Astrocyte (in vitro differentiated cells and primary cell): ENCODE data around the gene PLCXD3. TPM values are rescaled to one million over a fixed set of nuclear protein-coding genes. Genes with fewer than 3 reads are reported as not detected.
A peak's percentile ranks its signal among the peaks of the same experiment; 100 is the strongest.

Source experiments
- DNase-seq: peaks from one replicate; pipeline ENCODE4 v3.0.0-alpha.2; 2010; ENCODE audit warnings: low read depth
- FAIRE-seq: peaks from 2 replicates; lab custom pipeline; 2011; peaks lifted over from hg19 to GRCh38; lab: Jason Lieb, UNC
- H2AFZ ChIP-seq: 2 replicates; pipeline ENCODE4 v1.6.0; 2012; ENCODE audit warnings: low read depth, low read length, inconsistent platforms
- H3K27ac ChIP-seq: 2 replicates; pipeline ENCODE4 v1.5.1; 2011; ENCODE audit warnings: low read depth, low read length, inconsistent platforms
- H3K27me3 ChIP-seq: 2 replicates; pipeline ENCODE4 v1.6.0; 2011; ENCODE audit warnings: low read length, inconsistent platforms; ENCODE audit not compliant: insufficient read depth
- H3K36me3 ChIP-seq: 2 replicates; pipeline ENCODE4 v1.5.1; 2011; ENCODE audit warnings: low read length, inconsistent platforms; ENCODE audit not compliant: insufficient read depth
- H3K4me1 ChIP-seq: 2 replicates; pipeline ENCODE4 v1.5.1; 2011; ENCODE audit warnings: low read length, inconsistent platforms; ENCODE audit not compliant: insufficient read depth
- H3K4me2 ChIP-seq: 2 replicates; pipeline ENCODE4 v1.6.0; 2012; ENCODE audit warnings: low read length, inconsistent platforms
- H3K4me3 ChIP-seq: 2 replicates; pipeline ENCODE4 v1.5.1; 2011; ENCODE audit warnings: low read depth, mild to moderate bottlenecking, low read length, inconsistent platforms; ENCODE audit not compliant: insufficient read depth
- H3K79me2 ChIP-seq: 2 replicates; pipeline ENCODE4 v1.6.0; 2012; ENCODE audit warnings: mild to moderate bottlenecking, low read length, inconsistent platforms; ENCODE audit not compliant: insufficient read depth
- H3K9ac ChIP-seq: 2 replicates; pipeline ENCODE4 v1.6.0; 2012; ENCODE audit warnings: mild to moderate bottlenecking, low read length, inconsistent platforms
- H3K9me3 ChIP-seq: 2 replicates; pipeline ENCODE4 v1.5.1; 2012; ENCODE audit warnings: low read depth, mild to moderate bottlenecking, low read length, inconsistent platforms; ENCODE audit not compliant: insufficient read depth
- H4K20me1 ChIP-seq: 2 replicates; pipeline ENCODE4 v1.6.0; 2012; ENCODE audit warnings: low read length, inconsistent platforms; ENCODE audit not compliant: insufficient read depth
- H3K27ac Mint-ChIP-seq: one replicate; pipeline ENCODE4 v1.8.0; 2021; ENCODE audit warnings: mild to moderate bottlenecking, mixed read lengths; ENCODE audit not compliant: unreplicated experiment
- H3K27me3 Mint-ChIP-seq: one replicate; pipeline ENCODE4 v1.8.0; 2021; ENCODE audit warnings: low read depth, mixed read lengths; ENCODE audit not compliant: unreplicated experiment
- H3K36me3 Mint-ChIP-seq: one replicate; pipeline ENCODE4 v1.8.0; 2021; ENCODE audit warnings: low read depth, mixed read lengths; ENCODE audit not compliant: unreplicated experiment
- H3K4me1 Mint-ChIP-seq: one replicate; pipeline ENCODE4 v1.8.0; 2021; ENCODE audit warnings: low read depth, mixed read lengths; ENCODE audit not compliant: unreplicated experiment
- H3K4me3 Mint-ChIP-seq: one replicate; pipeline ENCODE4 v1.8.0; 2021; ENCODE audit warnings: mild to moderate bottlenecking, moderate library complexity, mixed read lengths; ENCODE audit not compliant: unreplicated experiment
- H3K9me3 Mint-ChIP-seq: one replicate; pipeline ENCODE4 v1.8.0; 2021; ENCODE audit warnings: mild to moderate bottlenecking, mixed read lengths; ENCODE audit not compliant: unreplicated experiment
- CTCF ChIP-seq: IDR thresholded peaks from 2 replicates; pipeline ENCODE4 v1.5.1; 2011; ENCODE audit warnings: low read depth, mild to moderate bottlenecking, inconsistent platforms, low read length, moderate library complexity; ENCODE audit not compliant: insufficient read depth
- EZH2 ChIP-seq: IDR thresholded peaks from 2 replicates; pipeline ENCODE4 v1.6.1; 2012; ENCODE audit warnings: mild to moderate bottlenecking, low read length, inconsistent platforms; ENCODE audit not compliant: insufficient read depth
- total RNA-seq: library from RNA; stranded (reverse); gene quantifications from 2 replicates; pipeline ENCODE4 v1.2.1, GENCODE V29; 2021

PLCXD3 gene
- total RNA-seq, 1 donor from 2014 or later: 1.6 TPM

DNA sequence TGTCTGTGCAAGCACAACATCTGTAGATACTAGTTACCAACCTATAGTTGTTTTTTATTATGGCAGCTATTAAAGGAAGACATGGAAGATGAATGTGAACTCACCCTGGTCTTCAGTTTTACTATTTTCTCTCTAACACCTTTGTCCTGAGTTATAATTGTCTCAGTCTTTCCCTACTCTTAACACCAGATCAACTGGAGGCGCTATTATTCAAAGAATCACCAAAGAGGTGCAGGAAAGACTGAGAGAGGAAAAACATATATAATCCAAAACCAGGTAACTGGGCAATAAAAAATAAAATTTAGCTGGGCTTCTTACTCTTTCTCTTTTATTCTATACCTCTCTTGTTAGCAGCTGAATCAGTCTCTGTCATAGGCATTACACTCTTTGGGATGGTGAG lies 162.8 kb downstream of the PLCXD3 start:
- Mint-ChIP-seq H3K9me3 (no peaks in the 10 kb centered on the region), H3K4me3 (no peak overlapping the region), H3K4me1 (peaks cover 6% of the 10 kb centered on the region), H3K27ac (no peak overlapping the region), H3K27me3 (no peaks in the 10 kb centered on the region), H3K36me3 (no peaks in the 10 kb centered on the region)
- Histone ChIP-seq H2AFZ (no peak overlapping the region), H3K9ac (no peak overlapping the region), H3K27ac (no peak overlapping the region), H3K9me3 (no peaks in the 10 kb centered on the region), H3K79me2 (no peaks in the 10 kb centered on the region), H3K27me3 (no peaks in the 10 kb centered on the region), H3K36me3 (no peaks in the 10 kb centered on the region), H3K4me2 (no peak overlapping the region), H3K4me3 (no peak overlapping the region), H4K20me1 (no peaks in the 10 kb centered on the region), H3K4me1 (no peaks in the 10 kb centered on the region)
- DNase-seq (no peak), FAIRE-seq (no peak)
- TF ChIP-seq CTCF (no peak), EZH2 (no peak)

DNA sequence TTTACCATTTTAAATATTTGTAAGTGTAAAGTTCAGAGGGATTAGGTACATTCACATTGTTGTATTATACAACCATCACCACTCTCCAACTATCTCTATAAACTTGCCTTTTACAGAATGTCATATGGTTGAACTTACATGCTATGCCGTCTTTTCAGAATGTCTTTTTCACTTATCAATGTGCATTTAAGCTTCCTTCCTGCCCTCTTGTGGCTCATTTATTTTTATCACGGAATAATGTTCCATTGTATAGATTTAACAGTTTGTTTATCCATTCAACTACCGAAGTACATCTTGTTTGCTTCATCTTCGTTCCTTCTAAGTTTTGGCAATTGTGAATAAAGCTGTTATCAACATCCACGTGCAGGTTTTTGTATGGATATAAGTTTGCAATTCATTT lies 163.8 kb downstream of the PLCXD3 start:
- Histone ChIP-seq H3K9ac (no peak overlapping the region), H3K36me3 (no peaks in the 10 kb centered on the region), H3K4me3 (no peak overlapping the region), H3K27me3 (no peaks in the 10 kb centered on the region), H3K4me2 (no peak overlapping the region), H3K27ac (no peak overlapping the region), H3K79me2 (no peaks in the 10 kb centered on the region), H4K20me1 (no peaks in the 10 kb centered on the region), H2AFZ (no peak overlapping the region), H3K9me3 (no peaks in the 10 kb centered on the region), H3K4me1 (no peaks in the 10 kb centered on the region)
- Mint-ChIP-seq H3K4me1 (peaks cover 6% of the 10 kb centered on the region), H3K36me3 (no peaks in the 10 kb centered on the region), H3K9me3 (no peaks in the 10 kb centered on the region), H3K4me3 (no peak overlapping the region), H3K27me3 (no peaks in the 10 kb centered on the region), H3K27ac (no peak overlapping the region)
- DNase-seq (no peak), FAIRE-seq (no peak)
- TF ChIP-seq CTCF: no peak
- no peak for TF ChIP-seq EZH2

DNA sequence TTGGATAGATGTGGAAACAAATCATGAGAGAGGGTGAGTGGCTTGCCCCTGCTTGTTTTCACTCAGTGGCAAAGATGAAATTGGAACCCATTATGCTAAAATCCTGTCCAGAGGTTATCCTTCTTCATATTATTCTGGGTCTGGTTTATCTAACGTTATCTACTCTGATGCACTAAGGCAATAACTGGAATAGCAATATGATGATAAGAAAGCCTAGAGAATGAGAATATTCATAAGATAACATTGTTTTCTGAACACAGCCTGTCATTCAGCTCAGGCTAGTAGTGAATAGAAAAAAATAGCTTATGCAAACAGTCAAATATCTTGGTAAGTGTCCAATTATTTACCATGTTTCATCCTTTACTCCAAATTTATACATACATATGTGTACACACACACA lies 165.1 kb downstream of the PLCXD3 start:
- no peaks in the 10 kb centered on the region for H3K79me2 ChIP-seq
- no peaks in the 10 kb centered on the region for H3K27me3 ChIP-seq
- no peaks in the 10 kb centered on the region for H3K9me3 ChIP-seq
- Mint-ChIP-seq H3K27me3 (no peaks in the 10 kb centered on the region), H3K4me1 (peaks cover 6% of the 10 kb centered on the region), H3K36me3 (no peaks in the 10 kb centered on the region), H3K4me3 (no peak overlapping the region), H3K27ac (no peak overlapping the region), H3K9me3 (no peaks in the 10 kb centered on the region)
- DNase-seq: peak; percentile 28
- no peaks in the 10 kb centered on the region for H3K36me3 ChIP-seq
- no peak overlapping the region for H3K9ac ChIP-seq
- no peak overlapping the region for H3K27ac ChIP-seq
- H3K4me2 ChIP-seq: no peak overlapping the region
- no peak for FAIRE-seq
- TF ChIP-seq CTCF (no peak), EZH2 (no peak)
- H3K4me1 ChIP-seq: no peaks in the 10 kb centered on the region
- no peaks in the 10 kb centered on the region for H4K20me1 ChIP-seq
- no peak overlapping the region for H3K4me3 ChIP-seq
- no peak overlapping the region for H2AFZ ChIP-seq
